Head of caudate nucleus (tissue), 42 donors: Measurements from ENCODE around the gene GALC.
A peak's percentile ranks its signal among the peaks of the same experiment; 100 is the strongest.

Experiments
- DNase-seq, 42 donors: peaks; one replicate each; pipeline versions ENCODE4 v3.0.0 to v3.0.0-alpha.2; 2020 to 2021; ENCODE audit warnings: mixed read lengths in 7 of 42
- intact Hi-C: fragments of 100-400 bp; cut with DNase I; formaldehyde crosslinking; loops from one replicate; pipeline ENCODE4 v1.15.0; 2022

Gene GALC

DNA sequence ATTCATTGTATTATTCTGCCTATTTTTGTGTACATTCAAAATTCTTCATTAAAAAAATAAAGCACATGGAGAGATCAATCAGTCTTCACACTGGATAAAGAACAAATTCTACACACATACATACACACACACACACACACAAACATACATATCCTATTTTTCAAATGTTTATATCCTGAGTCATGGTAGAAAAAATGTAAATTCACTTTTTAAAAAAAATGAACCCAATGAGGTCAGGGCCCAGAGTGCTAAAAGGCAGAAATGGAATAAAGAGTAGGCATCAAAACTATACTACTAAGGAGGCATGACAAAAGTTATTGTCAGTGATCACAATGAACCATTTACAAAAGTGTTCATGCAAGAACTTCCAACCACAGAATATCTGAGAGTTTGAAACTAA lies 17.3 kb downstream of the GALC start:
- intact Hi-C loops, result no loop called here
- DNase-seq, result no peak

- intact Hi-C loops, result no loop called here
Observed at GRCh38 chr14:87971010-87971409, 22.0 kb downstream of the GALC start.

GRCh38 chr14:87967496-87967895 lies 25.5 kb downstream of the GALC start:
- DNase-seq, result no peak
- intact Hi-C loops, result no loop called here

More at GRCh38 chr14:87971010-87971409, 22.0 kb downstream of the GALC start:
- DNase-seq, result no peak

DNA sequence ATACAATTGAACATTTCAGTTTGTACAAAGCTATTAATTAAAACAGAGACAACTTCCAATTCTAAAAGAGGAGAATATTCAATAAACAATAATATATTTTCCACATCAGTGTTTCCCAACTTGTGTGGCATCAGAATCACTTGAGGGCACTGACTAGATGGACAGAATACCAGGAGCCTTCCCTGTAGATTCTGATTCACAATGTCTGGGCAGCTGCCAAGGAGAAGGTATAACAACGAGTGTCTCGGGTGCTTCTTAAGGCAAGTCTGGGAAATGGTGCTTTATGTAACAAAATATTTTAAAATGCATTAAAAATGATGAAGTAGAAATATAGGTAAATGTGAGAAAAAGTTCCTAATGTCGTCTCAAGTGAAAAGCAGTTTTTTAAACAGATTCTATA lies 26.2 kb downstream of the GALC start:
- no peak for DNase-seq
- intact Hi-C loops, result no loop called here

- DNase-seq, result no peak
- intact Hi-C loops, result no loop called here
Observed at GRCh38 chr14:87961246-87961645, 31.7 kb downstream of the GALC start.

- intact Hi-C loops, result no loop called here
- DNase-seq, result no peak
Observed at GRCh38 chr14:87960013-87960787, 32.8 kb downstream of the GALC start.

DNA sequence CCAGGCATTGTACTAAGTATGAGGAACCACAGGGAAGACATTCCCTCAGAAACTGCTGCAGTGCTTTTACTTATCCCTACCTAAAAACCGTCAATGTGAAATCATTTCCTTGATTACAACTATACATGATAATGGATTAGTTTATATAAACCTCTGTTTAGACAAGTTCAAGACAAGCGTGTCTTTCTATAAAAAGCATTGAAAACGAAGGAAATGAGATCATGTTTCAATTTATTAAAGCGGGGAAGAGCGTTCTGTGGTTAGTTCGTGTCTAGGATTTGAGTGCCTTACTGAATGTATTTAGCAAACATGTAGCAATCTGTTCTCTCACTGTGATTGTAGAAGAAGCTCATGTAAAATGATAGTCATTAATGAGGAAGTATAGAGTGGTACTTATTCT lies 37.5 kb downstream of the GALC start:
- intact Hi-C loops, result no loop called here
- no peak for DNase-seq

DNA sequence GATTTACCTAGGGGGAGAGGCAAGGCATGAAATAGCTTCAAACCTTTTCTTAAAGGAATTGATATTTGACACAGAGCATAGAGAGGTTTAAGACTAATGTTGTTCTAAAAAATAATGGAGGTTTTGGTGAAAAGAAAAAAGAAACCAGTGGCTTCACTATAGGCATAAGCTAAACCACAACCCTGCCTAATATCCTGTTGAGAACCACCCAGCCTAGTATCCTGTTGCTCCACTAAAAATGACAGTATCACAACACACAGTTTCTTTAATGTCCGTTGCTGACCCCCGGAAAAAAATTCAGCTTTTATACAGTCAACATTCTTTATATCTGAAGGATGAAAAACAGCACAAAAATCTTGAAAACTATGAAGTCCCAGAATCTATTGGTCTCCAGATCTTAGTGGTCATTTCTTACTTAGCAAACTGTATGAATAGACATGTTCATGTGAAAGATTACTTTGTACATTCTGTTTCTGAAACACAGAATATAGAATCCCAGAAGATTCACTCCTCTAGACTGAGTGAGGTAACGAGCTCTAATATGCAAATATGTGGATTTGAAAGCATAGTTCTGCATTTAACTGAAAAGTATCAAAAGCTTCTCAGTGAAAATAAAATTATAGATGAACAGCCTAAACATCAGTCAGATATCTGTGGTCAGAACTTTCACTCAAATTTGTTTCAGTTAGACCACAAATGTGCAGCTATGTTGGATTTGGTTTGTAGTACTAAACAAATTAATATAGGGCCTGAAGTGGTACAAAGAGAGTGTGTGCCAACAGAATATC lies 40.5 kb downstream of the GALC start:
- DNase-seq, result no peak
- intact Hi-C loops, result no loop called here

DNA sequence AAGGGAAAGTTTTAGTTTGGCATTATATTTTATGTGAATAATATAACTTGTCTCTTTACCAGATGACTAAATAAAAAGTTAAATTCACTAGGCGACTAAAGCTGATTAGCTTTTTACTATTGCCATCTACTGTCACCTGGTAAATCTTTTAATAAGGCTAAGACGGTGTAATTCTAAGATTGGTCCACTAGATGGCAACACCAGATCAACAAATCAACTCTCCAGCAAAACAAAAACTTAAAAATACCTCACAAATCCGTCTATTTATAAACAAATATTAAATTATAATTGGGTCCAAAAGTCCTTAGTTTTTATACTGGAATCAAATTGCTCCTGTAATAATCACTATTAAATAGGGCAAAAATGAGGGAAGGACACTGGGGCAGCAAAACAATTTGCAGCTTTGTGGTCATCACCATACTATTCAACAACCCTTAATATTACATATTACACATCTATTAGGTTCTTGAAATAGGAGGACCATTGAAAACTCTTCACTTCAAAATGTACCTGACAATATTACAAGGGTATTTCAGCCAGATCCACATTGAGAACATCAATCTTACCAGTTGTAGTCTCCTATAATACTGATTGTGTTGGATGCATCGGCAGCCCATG lies 47.9 kb downstream of the GALC start:
- intact Hi-C loops, result loop anchor here (5.0 kb wide), 1 partner anchor 222 kb away; no protein-coding TSS in a partner anchor
- DNase-seq, result peak in 1 of 42 donors; percentile 23

DNA sequence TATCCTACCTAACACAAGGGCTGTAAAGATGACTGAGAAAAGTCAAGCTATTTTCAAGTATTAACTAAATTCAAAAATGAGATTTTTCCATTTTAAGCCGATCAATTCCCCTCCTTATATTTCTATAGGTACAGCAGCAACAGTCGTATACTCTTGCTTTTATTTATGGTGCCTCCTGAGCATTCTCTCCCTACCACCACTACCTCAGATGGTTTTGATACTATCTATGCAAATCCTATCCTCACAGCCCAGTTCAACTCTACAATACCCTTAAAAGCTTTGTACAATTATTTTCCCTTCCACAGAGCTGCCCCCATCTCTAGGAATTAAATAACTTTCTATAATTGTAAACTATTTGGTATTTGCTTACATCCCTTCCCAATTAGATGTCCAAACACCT lies 52.1 kb downstream of the GALC start:
- DNase-seq, result no peak
- intact Hi-C loops, result no loop called here

DNA sequence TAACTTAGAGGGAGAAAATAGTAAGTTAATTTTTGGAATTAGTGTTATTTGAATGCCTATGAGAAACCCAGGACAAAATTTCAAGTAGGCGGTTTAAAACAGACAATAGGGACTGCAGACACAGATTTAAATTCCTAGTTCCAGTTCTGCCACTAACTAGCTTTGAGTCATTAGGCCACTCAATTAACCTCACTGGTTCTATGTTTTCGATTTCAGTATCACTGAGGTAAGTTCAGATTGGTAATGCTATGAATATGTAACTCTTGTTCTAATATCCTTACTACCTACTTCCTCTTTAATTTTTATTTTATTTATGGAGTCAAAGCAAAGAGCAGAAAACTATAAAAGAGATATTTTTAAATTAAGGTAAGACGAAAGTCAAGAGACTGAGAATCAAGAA lies 52.6 kb downstream of the GALC start:
- intact Hi-C loops, result no loop called here
- no peak for DNase-seq

GRCh38 chr14:87935886-87936285 lies 57.1 kb downstream of the GALC start:
- intact Hi-C loops, result no loop called here
- no peak for DNase-seq

- no peak for DNase-seq
- intact Hi-C loops, result no loop called here
Observed at GRCh38 chr14:87935081-87935828, 57.7 kb downstream of the GALC start.

- intact Hi-C loops, result no loop called here
- DNase-seq, result peak in 1 of 42 donors; percentile 2
Observed at GRCh38 chr14:87934185-87934584, 58.8 kb downstream of the GALC start.

- intact Hi-C loops, result no loop called here
- DNase-seq, result no peak
Observed at GRCh38 chr14:87916886-87917275, 76.1 kb downstream of the GALC start.

DNA sequence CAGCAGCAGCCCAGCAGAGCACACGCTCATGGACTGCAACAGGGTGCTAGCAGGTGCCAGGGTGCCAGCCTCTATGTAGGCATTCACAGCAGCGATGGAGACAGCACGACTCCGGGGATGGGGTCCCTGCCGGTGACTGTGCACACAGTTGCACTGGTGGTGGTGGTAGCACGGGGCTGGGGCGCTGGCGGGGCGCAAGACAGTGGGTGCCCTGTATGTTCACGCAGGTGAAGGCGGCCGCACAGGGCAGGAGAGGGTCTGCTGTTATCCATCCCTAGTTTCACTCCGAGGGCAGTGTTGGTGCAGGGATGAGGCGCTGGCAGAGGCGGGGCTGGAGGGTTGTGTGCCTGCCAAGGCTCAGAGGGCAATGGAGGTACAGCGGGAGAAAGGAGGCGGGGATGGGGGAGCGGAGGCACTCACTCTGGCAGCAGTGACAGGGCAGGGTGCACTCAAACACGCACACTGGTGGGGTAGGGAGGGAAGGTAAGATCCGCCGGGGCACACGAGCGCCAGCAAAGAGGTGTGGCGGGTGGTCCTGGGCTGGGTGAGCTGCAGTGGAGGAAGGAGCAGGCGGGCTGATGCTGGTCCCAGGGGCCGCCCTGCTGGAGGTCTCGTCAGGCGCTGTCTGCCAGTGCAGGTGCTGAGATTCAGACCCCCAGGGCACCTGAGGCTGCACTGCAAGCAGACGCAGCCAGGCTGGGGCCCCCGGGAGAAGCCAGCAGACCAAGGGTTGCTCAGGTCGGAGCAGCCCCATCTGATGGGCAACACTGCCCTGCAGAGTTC lies 76.7 kb downstream of the GALC start:
- DNase-seq, result no peak
- intact Hi-C loops, result no loop called here

DNA sequence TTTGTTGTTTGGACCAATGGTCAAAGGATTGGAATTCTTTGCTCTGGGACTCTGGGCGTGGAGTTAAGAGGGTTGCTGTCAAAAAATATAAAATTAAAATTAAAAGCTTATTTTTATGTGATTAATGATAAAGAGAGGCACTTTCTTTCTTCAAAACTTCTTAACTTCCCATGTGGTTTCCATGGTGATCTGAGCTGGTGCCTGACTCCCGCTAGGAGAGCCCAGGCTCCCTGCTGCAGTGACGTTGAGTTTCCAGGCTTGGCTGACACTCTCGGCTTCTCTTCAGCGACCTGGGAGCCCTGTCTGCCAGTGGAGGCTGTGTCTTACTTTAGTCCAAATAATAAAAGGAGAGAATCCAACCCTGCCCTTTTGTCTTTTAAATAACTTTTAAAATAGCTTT lies 84.4 kb downstream of the GALC start:
- intact Hi-C loops, result no loop called here
- DNase-seq, result peak in 30 of 42 donors; percentile 8 to 66 (median 34)

DNA sequence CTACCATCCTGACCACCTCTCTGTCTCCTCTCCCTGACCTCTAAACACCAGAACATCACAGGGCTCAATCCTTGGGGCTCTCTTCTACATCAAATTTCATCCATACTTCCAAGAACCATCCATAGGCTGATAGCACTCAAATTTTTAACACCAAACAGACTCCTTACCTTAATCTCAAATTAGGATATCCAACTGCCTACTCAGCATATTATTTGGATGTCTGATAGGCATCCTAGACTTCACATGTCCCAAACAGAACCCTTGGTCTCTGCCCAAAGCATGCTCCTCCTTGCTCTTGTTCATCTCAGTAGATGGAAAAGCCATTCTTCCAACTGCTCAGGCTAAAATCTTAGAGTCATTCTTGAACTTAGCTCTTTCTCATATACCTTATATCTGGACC lies 91.3 kb downstream of the GALC start:
- DNase-seq, result no peak
- intact Hi-C loops, result no loop called here

- intact Hi-C loops, result no loop called here
- DNase-seq, result peak in 4 of 42 donors; percentile 7 to 37 (median 16)
Observed at GRCh38 chr14:87901236-87901635, 91.7 kb downstream of the GALC start.
